HG03196 (cell line): ENCODE measurements around the gene EPB41L5.
"Not testable (repeated sequence)": the region's sequence is repeated elsewhere in the genome, so short reads cannot be mapped to it uniquely, and the experiment has no call there.

Experiments
- ATAC-seq: cut with Tn5 transposase; IDR thresholded peaks from one replicate; pipeline ENCODE4 v1.9.1; 2021; ENCODE audit not compliant: unreplicated experiment

The EPB41L5 gene

DNA sequence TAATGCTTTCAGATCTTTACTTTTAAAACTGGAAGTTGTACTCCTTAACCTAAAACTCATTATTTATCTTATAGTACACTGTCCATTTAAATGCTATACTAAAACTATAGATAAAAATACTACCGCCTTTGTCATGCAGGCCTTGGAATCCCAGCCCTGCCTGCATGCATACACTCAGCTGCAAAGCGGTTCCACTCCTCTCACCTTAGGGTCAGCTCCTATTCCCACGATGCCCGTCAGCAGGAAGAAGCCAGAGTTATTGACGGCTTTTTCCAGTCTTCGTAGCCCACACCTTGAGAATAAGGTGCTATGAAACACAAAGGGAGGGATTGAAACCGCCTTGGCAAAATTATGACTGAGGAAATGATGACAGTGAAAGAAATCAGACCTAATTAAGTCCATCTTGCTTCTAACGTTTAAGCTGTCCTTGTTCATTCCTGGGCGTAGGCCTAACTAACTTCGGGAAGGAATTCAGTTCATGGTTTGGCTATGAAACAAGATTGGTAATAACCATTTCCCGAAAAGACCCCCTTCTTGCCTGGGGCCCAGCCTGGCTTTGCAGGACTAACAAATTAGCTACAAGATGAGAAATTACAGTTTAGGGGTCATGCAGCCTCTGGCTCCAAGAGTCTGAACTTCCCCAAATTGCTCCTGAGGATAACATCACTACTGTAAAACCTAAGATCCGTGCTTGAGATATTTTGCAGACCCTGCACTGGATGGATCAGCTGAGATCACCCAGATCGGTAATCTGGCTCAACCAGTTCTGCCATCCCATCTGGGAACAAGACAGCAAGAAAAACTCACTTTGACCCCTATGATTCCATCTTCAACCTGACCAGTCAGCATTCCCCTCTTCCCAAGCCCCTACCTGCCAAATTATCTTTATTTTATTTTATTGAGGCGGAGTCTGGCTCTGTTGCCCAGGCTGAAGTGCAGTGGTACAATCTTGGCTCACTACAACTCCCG lies 17.1 kb downstream of the EPB41L5 start:
- ATAC-seq = no peak

DNA sequence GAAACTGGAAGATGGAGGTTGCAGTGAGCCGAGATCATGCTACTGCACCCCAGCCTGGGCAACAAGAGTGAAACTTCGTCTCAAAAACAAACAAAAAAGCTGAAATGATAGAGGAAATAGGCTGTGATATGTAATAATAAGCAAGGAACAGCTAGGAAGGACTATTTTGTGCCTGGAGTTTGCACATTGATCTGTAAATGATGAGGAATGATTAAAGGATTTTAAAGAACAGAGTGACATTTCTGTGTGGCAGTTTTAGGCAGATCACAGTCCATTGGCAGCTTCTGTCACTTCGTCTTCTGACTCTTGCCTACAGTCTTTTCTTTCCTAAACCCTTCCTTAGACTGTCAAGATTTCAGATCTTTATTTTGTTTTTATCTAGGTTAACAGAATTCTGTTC lies 19.4 kb downstream of the EPB41L5 start:
- ATAC-seq = no peak

DNA sequence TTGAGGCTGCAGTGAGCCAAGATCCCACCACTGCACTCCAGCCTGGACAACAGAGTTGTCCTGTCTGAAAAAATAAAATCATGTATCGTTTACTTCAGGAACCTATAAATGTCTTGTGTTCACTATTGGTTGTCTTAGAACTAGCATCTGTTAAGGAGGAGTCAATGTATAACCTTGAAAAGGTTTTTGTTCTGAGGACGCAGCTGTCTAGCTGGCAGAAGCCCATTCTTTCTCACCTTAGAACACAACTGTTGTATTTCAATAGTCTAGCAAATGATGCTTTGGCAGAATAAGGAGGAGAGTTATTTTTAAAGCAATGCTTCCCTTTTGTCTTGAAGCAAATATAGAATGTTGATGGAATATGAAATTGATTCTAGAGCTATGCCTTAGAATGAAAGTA lies 21.1 kb downstream of the EPB41L5 start:
- no peak for ATAC-seq

DNA sequence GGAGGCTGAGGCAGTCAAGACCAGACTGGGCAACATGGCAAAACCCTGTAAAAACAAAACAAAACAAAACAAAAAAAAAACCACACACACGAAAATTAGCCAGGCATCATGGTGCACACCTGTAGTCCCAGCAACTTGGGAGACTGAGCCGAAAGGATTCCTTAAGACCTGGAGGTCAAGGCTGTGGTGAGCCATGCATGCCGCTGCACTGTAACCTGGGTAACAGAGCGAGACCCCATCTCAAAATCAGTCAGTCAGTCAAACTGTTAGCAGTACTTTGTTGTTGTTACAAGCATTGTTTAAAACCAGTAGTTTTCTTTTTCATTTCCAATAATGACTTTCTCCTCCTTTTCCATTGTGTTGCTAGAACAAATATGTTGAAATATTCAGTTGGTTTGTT lies 21.7 kb downstream of the EPB41L5 start:
- no peak for ATAC-seq

DNA sequence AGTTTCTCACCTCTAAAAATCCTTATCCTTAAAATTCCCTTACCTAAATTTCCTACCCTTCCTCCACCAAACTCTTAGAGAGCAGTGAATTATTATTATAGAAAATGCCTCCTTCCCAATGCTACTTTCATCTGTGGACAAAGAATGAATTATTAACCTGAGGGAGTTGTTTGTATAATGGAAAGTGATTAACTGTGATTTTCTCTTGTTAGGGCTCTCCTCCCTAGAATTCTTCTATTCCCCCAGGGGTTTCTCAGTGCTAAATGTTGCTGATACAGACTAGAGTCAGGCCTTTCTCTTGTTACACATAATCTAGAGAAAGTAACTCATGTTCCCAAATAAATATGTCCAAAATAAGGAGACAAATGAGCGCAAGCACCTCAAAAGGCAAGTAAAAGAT lies 23.3 kb downstream of the EPB41L5 start:
- no peak for ATAC-seq

DNA sequence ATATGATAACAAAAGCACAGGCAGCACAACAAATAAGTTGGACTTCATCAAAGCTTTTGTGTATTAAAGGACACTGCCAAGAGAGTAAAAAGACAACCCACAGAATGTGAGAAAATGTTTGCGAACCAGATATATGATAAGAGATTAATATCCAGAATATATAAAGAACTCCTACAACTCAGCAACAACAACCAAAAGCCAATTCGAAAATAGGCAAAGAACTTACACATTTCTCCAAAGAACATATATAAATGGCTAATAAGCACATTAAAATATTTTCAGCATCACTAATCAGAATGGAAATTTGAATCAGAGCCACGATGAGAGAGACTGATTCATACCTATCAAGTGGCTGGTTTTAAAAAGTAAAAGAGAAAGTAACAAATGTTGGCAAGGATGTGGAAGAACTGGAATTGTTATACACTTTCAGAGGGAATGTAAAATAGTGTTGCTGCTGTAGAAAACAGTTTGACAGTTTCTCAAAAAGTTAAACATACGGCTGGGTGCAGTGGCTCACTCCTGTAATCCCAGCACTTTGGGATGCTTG lies 25.2 kb downstream of the EPB41L5 start:
- ATAC-seq = no peak

DNA sequence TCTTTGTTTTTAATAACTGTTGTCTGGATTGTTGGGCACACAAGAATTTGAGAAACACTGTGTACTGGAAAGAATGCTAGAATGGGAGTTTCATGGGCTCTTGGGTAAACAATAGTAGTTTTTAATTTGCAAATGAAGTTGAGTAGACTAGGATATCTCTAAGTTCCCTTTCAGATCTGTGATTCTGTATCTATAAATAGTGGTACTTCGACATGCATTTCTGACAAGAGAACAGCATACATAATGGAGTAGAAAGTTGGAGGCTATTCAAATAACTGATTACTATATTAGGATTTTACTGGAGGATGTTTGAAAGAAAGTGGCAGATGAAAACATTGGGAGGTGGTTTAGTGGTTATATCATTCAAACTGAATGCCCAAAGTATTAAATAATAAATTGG lies 29.5 kb downstream of the EPB41L5 start:
- ATAC-seq = no peak

DNA sequence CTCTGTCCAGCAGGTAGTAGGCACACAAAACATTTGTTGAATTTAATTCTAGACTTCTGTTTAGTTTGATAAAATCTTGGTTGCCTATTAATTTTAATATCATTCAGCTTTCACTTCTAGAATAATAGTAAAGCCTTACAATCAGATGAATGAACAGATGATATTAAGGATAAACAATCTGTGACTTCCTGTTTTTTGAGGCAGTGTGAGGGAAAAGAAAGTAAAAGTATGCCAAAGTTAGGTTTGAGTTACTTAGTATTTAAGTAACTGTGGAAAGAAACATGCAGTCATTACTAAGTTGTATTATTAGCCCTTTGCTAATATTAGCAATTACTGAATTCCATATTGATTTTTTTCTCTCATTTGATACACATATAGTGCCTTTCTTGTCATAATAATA lies 31.5 kb downstream of the EPB41L5 start:
- ATAC-seq = no peak

DNA sequence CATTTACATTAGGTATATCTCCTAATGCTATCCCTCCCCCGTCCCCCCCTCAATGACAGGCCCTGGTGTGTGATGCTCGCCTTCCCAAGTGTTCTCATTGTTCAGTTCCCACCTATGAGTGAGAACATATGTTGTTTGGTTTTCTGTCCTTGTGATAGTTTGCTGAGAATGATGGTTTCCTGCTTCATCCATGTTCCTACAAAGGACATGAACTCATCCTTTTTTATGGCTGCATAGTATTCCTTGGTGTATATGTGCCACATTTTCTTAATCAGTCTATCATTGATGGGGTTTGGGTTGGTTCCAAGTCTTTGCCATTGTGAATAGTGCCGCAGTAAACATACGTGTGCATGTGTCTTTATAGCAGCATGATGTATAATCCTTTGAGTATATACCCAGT lies 32.9 kb downstream of the EPB41L5 start:
- ATAC-seq = not testable (repeated sequence)

DNA sequence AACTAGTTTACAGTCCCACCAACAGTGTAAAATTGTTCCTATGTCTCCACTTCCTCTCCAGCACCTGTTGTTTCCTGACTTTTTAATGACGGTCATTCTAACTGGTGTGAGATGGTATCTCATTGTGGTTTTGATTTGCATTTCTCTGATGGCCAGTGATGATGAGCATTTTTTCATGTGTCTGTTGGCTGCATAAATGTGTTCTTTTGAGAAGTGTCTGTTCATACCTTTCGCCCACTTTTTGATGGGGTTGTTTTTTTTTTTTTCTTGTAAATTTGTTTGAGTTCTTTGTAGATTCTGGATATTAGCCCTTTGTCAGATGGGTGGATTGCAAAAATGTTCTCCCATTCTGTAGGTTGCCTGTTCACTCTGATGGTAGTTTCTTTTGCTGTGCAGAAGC lies 33.4 kb downstream of the EPB41L5 start:
- ATAC-seq = not testable (repeated sequence)

DNA sequence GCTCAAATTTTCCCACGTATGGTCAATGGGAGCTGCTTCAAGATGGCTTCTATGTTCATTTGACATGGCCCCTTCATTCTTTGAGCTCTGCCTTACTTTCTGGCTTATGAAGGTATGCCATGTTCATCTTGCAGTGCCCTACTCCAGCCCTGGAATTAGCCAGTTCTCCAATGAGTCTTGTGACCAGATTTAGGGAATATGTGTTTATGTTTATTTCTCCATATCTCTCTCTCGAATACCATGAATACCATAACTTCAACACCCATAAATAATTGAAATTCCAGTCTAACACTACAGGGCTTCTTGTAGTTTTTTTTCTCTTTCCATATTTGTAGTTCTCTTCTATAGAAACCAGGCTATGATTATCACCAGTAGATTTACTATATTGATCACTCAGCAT lies 39.7 kb downstream of the EPB41L5 start:
- ATAC-seq = no peak

DNA sequence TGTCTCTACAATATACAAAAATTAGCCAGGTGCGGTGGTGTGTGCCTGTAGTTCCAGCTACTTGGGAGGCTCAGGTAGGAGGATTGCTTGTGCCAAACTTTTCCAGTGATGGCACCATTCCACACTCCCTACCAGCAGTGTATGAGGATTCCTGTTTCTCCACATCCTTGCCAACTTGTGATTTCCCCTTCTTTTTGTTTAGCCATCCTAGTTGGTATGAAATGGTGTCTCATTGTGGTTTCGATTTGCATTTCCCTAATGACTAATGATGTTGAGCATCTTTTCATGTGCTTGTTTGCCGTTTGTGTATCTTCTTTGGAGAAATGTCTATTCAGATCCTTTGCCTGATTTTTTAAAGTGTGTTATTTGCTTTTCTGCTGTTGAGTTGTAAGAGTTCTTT lies 41.0 kb downstream of the EPB41L5 start:
- ATAC-seq = no peak

DNA sequence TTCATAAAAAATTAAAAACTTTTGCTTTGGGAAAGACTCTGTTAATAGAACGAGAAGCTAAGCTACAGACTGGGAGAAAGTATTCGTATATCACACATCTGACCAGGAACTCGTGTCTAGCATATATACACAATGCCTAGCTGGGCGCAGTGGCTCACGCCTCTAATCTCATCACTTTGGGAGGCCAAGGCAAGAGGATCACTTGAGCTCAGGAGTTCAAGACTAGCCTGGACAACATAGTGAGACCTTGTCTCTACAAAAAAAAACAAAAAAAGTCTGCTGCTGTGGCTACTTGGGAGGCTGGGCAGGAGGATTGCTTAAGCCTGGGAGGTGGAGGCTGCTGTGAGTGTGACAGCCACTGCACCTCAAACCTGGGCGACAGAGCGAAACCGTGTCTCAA lies 46.6 kb downstream of the EPB41L5 start:
- ATAC-seq = no peak

DNA sequence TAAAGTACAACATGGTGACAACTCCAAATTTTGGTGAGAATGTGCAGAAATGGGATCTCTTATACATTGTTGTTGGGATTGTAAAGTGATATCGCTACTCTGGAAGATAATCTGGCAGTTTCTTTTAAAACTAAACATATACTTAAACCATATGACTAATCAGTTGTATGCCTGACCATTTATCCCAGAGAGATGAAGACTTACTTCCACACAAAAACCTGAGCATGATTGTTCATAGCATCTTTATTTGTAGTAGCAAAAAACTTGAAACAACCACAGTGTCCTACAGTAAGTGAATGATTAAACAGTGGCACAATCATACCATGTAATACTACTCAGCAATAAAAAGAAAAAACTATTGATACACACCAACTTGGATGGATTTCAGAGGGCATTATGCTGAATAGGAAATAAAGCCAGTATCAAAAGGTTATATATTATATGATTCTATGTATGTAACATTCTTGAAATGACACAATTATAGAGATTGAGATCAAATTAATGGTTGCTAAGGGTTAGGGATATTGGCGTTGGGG lies 47.3 kb downstream of the EPB41L5 start:
- no peak for ATAC-seq

DNA sequence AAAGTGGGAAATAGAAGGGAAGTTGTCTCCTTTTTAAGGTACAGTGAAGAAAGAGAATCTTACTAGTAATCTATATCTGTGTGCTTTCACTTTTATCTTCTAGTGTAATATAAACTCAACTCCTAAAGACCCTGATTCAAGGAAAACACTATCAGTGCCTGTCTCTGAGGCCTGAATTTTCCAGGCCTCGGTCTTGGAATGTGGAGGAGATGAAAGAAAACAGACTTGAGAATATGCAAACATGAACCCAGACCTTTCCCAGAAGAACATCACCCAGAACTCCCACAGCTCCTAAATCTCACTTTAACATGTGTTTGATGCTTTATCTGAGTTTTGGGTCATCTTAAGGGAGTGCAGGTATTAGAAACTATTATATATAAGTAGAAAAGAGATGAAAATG lies 51.8 kb downstream of the EPB41L5 start:
- ATAC-seq = no peak

DNA sequence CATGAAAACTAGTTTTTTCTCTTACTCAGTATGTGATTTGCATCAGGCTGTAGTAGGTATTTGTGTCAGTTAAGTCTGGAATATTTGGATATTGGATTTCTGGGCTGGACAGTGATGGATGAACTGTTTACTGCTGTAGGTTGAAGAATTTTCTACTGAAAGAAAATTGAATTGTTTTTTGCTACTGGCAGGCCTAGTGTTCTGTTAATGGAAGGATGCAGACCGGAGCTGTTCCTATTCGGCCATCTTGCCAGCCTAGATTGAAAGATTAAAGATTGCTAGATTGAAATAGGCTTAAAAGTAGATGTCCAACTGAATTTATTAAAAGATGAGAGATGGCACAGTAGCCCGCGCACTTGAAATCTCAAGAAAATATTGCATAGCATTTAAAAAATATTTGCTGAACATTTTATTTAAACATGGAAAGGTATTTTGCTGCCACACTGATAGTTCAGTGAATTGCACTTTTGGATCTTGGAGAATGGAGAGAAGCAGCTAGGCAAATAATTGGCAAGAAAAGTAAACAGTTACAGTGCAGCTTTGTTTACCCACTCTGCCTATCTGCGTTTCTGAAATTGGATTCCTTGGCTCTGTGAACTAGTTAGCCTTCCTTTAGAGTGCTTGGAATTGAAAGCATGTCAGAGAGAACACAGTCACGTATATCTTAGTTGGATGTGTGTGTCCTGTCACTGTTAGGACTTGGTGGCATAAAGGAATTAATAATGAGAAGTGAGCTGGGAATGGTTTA lies 54.1 kb downstream of the EPB41L5 start:
- ATAC-seq = no peak

DNA sequence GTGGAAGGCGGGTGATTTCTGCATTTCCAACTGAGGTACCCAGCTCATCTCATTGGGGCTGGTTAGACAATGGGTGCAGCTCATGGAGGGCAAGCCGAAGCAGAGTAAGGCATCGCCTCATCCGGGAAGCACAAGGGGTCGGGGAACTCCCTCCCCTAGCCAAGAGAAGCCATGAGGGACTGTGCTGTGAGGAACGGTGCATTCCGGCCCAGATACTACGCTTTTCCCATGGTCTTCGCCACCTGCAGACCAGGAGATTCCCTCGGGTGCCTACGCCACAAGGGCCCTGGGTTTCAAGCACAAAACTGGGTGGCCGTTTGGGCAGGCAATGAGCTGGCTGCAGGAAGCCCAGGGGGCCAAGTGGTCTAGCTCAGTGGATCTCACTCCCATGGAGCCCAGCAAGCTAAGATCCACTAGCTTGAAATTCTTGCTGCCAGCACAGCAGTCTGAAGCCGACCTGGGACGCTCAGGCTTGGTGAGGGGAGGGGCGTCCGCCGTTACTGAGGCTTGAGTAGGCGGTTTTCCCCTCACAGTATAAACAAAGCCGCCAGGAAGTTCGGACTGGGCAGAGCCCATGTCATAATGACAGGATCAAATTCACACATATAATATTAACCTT lies 55.3 kb downstream of the EPB41L5 start:
- ATAC-seq = not testable (repeated sequence)

DNA sequence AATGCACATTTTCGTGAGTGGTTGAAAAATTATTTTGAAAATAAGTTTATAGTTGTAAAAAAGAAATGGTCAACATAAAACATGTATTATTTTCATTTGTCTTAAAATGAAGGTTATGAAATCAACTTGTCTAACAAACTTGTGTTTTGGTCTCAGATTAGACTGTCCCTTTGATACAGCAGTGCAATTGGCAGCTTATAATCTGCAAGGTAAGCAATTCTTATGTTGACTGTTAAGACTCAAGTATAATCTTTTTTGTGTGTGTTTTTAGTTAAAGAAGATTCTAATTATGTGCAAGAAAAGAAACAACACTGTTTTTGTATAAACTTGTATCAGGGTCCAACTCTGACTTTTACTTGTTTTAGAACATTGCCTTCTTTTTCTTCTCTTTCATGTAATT lies 62.7 kb downstream of the EPB41L5 start:
- no peak for ATAC-seq

DNA sequence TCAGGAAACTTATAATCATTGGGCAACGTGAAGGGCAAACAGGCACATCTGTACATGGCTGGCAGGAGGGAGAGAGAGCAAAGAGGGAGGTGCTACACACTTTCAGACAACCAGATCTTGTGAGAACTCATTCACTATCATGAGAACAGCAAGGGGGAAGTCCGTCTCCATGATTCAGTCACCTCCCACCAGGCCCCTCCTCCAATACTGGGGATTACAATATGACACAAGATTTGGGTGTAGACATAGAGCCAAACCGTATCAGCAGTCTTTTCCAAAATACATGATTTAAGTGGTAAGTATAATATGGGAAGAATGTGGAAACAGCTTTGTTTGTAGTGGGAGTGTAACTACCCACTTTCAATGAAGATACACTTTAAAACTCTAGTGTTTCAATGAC lies 65.0 kb downstream of the EPB41L5 start:
- ATAC-seq = no peak

DNA sequence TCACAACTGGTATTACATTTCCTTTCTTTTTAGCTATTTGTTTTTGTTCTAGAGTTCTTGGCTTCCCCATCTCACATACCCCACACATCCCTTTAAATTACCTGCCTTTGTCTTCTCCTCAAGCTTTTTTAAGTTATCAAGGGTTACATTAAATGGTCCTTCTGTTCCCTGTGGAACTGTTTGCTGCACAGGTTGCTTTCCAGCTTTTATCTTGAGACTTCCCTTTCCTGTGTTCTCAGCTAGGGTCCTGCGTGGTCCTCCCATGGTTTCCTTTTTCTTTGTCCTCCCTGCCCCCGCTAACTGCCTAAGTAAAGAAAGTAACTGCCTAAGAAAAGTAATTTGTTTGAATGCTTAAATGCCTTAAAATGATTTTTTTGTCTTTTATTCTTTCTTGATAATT lies 66.8 kb downstream of the EPB41L5 start:
- no peak for ATAC-seq

DNA sequence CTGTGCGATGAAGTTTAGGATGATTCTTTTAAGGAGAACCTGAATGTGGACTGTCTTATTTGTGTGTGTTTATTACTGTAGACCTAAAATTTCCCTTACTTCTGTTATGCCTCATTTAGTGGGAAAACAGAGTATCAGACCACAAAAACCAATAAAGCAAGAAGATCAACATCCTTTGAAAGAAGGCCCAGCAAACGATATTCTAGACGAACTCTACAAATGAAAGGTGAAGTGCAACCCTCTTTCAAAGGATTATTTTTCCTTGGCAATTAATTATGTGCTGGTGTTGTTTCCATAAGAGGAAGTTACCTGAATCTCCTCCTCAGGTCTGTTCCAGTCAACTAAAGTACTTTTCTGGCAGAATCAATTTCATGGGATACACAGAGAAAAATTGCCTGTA lies 78.6 kb downstream of the EPB41L5 start:
- no peak for ATAC-seq
